Omental fat pad (tissue), 4 donors: ENCODE results near the gene DLG2. TPM values are rescaled to one million over a fixed set of nuclear protein-coding genes. Genes with fewer than 3 reads are reported as not detected.

Source experiments
- ATAC-seq: fragments of 150-250 bp; one replicate; pipeline ENCODE4 v1.9.1; 2016; ENCODE audit warnings: mild to moderate bottlenecking, moderate library complexity; ENCODE audit not compliant: low FRiP score
- DNase-seq: peaks from one replicate; pipeline ENCODE4 v3.0.0-alpha.2; 2019; ENCODE audit warnings: low spot score
- CTCF ChIP-seq, 3 donors: fragments of 450-650 bp; IDR thresholded peaks; one replicate each; pipeline ENCODE4 v1.5.1; 2016 to 2017; ENCODE audit warnings: antibody characterized with exemption in 3 of 3, mild to moderate bottlenecking in 3 of 3, moderate library complexity in 2 of 3
- total RNA-seq, 4 donors: library from RNA; depleted of rRNA; stranded (reverse); fragments of >200 nt; gene quantifications; one replicate each; pipeline ENCODE4 v1.1.0, GENCODE V29; 2016

DLG2 gene
- total RNA-seq, 4 donors from 2014 or later, result 4.8 to 13.2 (median 8.1) TPM

- no peak for TF ChIP-seq CTCF (IDR thresholded peaks at IDR 0.05)
- no peak for ATAC-seq
- no peak for DNase-seq
Measured at GRCh38 chr11:84963240-84963639, 663.9 kb downstream of the DLG2 start.

- DNase-seq (no peak), ATAC-seq (no peak)
Measured at GRCh38 chr11:84962018-84962417, 665.1 kb downstream of the DLG2 start.

GRCh38 chr11:84958295-84958694 is 668.8 kb downstream of the DLG2 start:
- DNase-seq (no peak), ATAC-seq (no peak)
- TF ChIP-seq CTCF (IDR thresholded peaks at IDR 0.05), result no peak

More at GRCh38 chr11:84962018-84962417, 665.1 kb downstream of the DLG2 start:
- TF ChIP-seq CTCF (IDR thresholded peaks at IDR 0.05), result no peak

GRCh38 chr11:84950569-84951270 is 676.4 kb downstream of the DLG2 start:
- no peak for DNase-seq
- ATAC-seq, result no peak
- no peak for TF ChIP-seq CTCF (IDR thresholded peaks at IDR 0.05)

GRCh38 chr11:84947970-84948580 is 679.1 kb downstream of the DLG2 start:
- DNase-seq (no peak), ATAC-seq (no peak)
- TF ChIP-seq CTCF (IDR thresholded peaks at IDR 0.05), result no peak

- DNase-seq (no peak), ATAC-seq (no peak)
- no peak for TF ChIP-seq CTCF (IDR thresholded peaks at IDR 0.05)
Measured at GRCh38 chr11:84947070-84947469, 680.1 kb downstream of the DLG2 start.

GRCh38 chr11:84930863-84931262 is 696.3 kb downstream of the DLG2 start:
- DNase-seq, result no peak
- no peak for ATAC-seq
- no peak for TF ChIP-seq CTCF (IDR thresholded peaks at IDR 0.05)
